HEK293 (cell line): ENCODE data around the gene SLC25A6.

Experiments
- CTCF ChIA-PET: fragments of 350-600 bp; formaldehyde crosslinking; extraction: SDS; loops from one replicate; lab custom pipeline; 2021; ENCODE audit warnings: antibody characterized with exemption; lab: Yijun Ruan, JAX
- POLR2A ChIA-PET: fragments of 300-600 bp; formaldehyde crosslinking; extraction: SDS; loops from one replicate; lab custom pipeline; 2020; ENCODE audit warnings: antibody characterized with exemption, inconsistent platforms; lab: Yijun Ruan, JAX
- H3K27ac ChIP-seq: fragments of 200-500 bp; sonication (Bioruptor generic); 2 replicates; pipeline ENCODE4 v1.5.1; 2014; ENCODE audit warnings: low read depth, low read length, control low read depth, inconsistent platforms; ENCODE audit errors: extremely low read depth
- H3K36me3 ChIP-seq, 2 experiments: fragments of 200-500 bp in 1 of 2; sonication (Bioruptor generic) in 1 of 2; 1 replicate in 1 of 2; 2 replicates in 1 of 2; pipeline ENCODE4 v1.5.1; 2014 to 2017; ENCODE audit warnings: inconsistent platforms in 2 of 2, low read length in 2 of 2; ENCODE audit not compliant: control insufficient read depth in 2 of 2, insufficient read depth in 1 of 2
- H3K4me1 ChIP-seq: fragments of 200-500 bp; sonication (Bioruptor generic); 2 replicates; pipeline ENCODE4 v1.5.1; 2014; ENCODE audit warnings: mild to moderate bottlenecking, low read length, inconsistent platforms; ENCODE audit not compliant: control insufficient read depth, insufficient read depth
- H3K4me3 ChIP-seq: 2 replicates; pipeline ENCODE4 v1.5.1; 2011; ENCODE audit warnings: low read depth, mild to moderate bottlenecking, control low read depth, low read length, moderate library complexity
- H3K9me3 ChIP-seq: fragments of 200-500 bp; sonication (Bioruptor generic); 2 replicates; pipeline ENCODE4 v1.5.1; 2014; ENCODE audit warnings: low read depth, low read length, inconsistent platforms; ENCODE audit not compliant: control insufficient read depth, insufficient read depth
- ATF2 ChIP-seq: fragments of 450-650 bp; formaldehyde crosslinking; IDR thresholded peaks from 2 replicates; pipeline ENCODE4 v1.5.1; 2016; ENCODE audit warnings: missing biosample characterization, missing genetic modification characterization, low read depth
- BCL11A ChIP-seq: fragments of 450-650 bp; formaldehyde crosslinking; IDR thresholded peaks from 2 replicates; pipeline ENCODE4 v1.5.1; 2016; ENCODE audit warnings: low read depth, missing biosample characterization, missing genetic modification characterization
- GLI2 ChIP-seq: fragments of 450-650 bp; formaldehyde crosslinking; IDR thresholded peaks from 2 replicates; pipeline ENCODE4; 2017; ENCODE audit warnings: missing biosample characterization, missing genetic modification characterization, low read depth, borderline replicate concordance
- HOXD13 ChIP-seq: sonication (generic); formaldehyde crosslinking; IDR thresholded peaks from 2 replicates; pipeline ENCODE4 v1.8.0; 2022; ENCODE audit warnings: missing genetic modification reagents, borderline replicate concordance
- KLF1 ChIP-seq: fragments of 450-650 bp; formaldehyde crosslinking; IDR thresholded peaks from 2 replicates; pipeline ENCODE4 v1.5.1; 2016; ENCODE audit warnings: missing biosample characterization, missing genetic modification characterization
- KLF9 ChIP-seq: fragments of 450-650 bp; formaldehyde crosslinking; IDR thresholded peaks from 2 replicates; pipeline ENCODE4 v1.5.1; 2016; ENCODE audit warnings: missing biosample characterization, missing genetic modification characterization, low read depth
- MYNN ChIP-seq: fragments of 450-650 bp; formaldehyde crosslinking; IDR thresholded peaks from 2 replicates; pipeline ENCODE4 v1.5.1; 2016; ENCODE audit warnings: missing biosample characterization, missing genetic modification characterization, borderline replicate concordance
- PBX3 ChIP-seq: sonication (generic); formaldehyde crosslinking; IDR thresholded peaks from 2 replicates; pipeline ENCODE4 v1.8.1; 2022; ENCODE audit warnings: mild to moderate bottlenecking, moderate library complexity, missing genetic modification reagents
- SP3 ChIP-seq: fragments of 450-650 bp; formaldehyde crosslinking; IDR thresholded peaks from 2 replicates; pipeline ENCODE4 v1.5.1; 2016; ENCODE audit warnings: missing biosample characterization, missing genetic modification characterization
- YY2 ChIP-seq: fragments of 450-650 bp; formaldehyde crosslinking; IDR thresholded peaks from 2 replicates; pipeline ENCODE4 v1.5.1; 2016; ENCODE audit warnings: missing biosample characterization, missing genetic modification characterization
- ZBTB20 ChIP-seq: fragments of 450-650 bp; formaldehyde crosslinking; IDR thresholded peaks from 2 replicates; pipeline ENCODE4 v1.5.1; 2016; ENCODE audit warnings: missing biosample characterization, missing genetic modification characterization
- ZBTB21 ChIP-seq: fragments of 450-650 bp; formaldehyde crosslinking; IDR thresholded peaks from 2 replicates; pipeline ENCODE4 v1.5.1; 2017; ENCODE audit warnings: missing biosample characterization, missing genetic modification characterization
- ZBTB26 ChIP-seq: fragments of 450-650 bp; formaldehyde crosslinking; optimal IDR thresholded peaks from 2 replicates; pipeline ENCODE3; 2016; ENCODE audit warnings: missing biosample characterization, mild to moderate bottlenecking, missing genetic modification characterization
- ZBTB44 ChIP-seq: fragments of 450-650 bp; IDR thresholded peaks from 2 replicates; pipeline ENCODE4 v1.5.1; 2018; ENCODE audit warnings: missing biosample characterization, mild to moderate bottlenecking, missing genetic modification characterization
- ZBTB8A ChIP-seq: fragments of 450-650 bp; formaldehyde crosslinking; IDR thresholded peaks from 2 replicates; pipeline ENCODE4 v1.5.1; 2016; ENCODE audit warnings: missing biosample characterization, missing genetic modification characterization
- ZFP3 ChIP-seq: fragments of 450-650 bp; formaldehyde crosslinking; IDR thresholded peaks from 2 replicates; pipeline ENCODE4 v1.5.1; 2016; ENCODE audit warnings: low read depth, missing biosample characterization, missing genetic modification characterization
- ZNF10 ChIP-seq: fragments of 450-650 bp; formaldehyde crosslinking; IDR thresholded peaks from 2 replicates; pipeline ENCODE4 v1.5.1; 2017; ENCODE audit warnings: missing biosample characterization, missing genetic modification characterization
- ZNF133 ChIP-seq: fragments of 450-650 bp; formaldehyde crosslinking; IDR thresholded peaks from 2 replicates; pipeline ENCODE4 v1.5.1; 2016; ENCODE audit warnings: missing biosample characterization, missing genetic modification characterization
- ZNF169 ChIP-seq: fragments of 450-650 bp; formaldehyde crosslinking; IDR thresholded peaks from 2 replicates; pipeline ENCODE4 v1.5.1; 2016; ENCODE audit warnings: missing biosample characterization, missing genetic modification characterization
- ZNF214 ChIP-seq: fragments of 450-650 bp; formaldehyde crosslinking; IDR thresholded peaks from 2 replicates; pipeline ENCODE4 v1.5.1; 2017; ENCODE audit warnings: missing biosample characterization, mild to moderate bottlenecking, missing genetic modification characterization, borderline replicate concordance
- ZNF239 ChIP-seq: fragments of 450-650 bp; formaldehyde crosslinking; IDR thresholded peaks from 2 replicates; pipeline ENCODE4 v1.5.1; 2016; ENCODE audit warnings: missing biosample characterization, missing genetic modification characterization
- ZNF248 ChIP-seq: fragments of 450-650 bp; formaldehyde crosslinking; IDR thresholded peaks from 2 replicates; pipeline ENCODE4 v1.5.1; 2017; ENCODE audit warnings: missing biosample characterization, missing genetic modification characterization
- ZNF341 ChIP-seq: fragments of 450-650 bp; formaldehyde crosslinking; IDR thresholded peaks from 2 replicates; pipeline ENCODE4; 2016; ENCODE audit warnings: low read depth, missing biosample characterization, missing genetic modification characterization
- ZNF48 ChIP-seq: fragments of 450-650 bp; formaldehyde crosslinking; IDR thresholded peaks from 2 replicates; pipeline ENCODE4 v1.5.1; 2016; ENCODE audit warnings: missing biosample characterization, missing genetic modification characterization
- ZNF488 ChIP-seq: fragments of 450-650 bp; formaldehyde crosslinking; IDR thresholded peaks from 2 replicates; pipeline ENCODE4 v1.5.1; 2016; ENCODE audit warnings: missing biosample characterization, missing genetic modification characterization
- ZNF529 ChIP-seq: fragments of 450-650 bp; formaldehyde crosslinking; IDR thresholded peaks from 2 replicates; pipeline ENCODE4 v1.5.1; 2017; ENCODE audit warnings: missing genetic modification characterization, missing biosample characterization; ENCODE audit not compliant: insufficient replicate concordance
- ZNF544 ChIP-seq: fragments of 450-650 bp; formaldehyde crosslinking; IDR thresholded peaks from 2 replicates; pipeline ENCODE4 v1.5.0; 2017; ENCODE audit warnings: missing biosample characterization, missing genetic modification characterization
- ZNF561 ChIP-seq: fragments of 450-650 bp; IDR thresholded peaks from 2 replicates; pipeline ENCODE4 v1.5.1; 2018; ENCODE audit warnings: missing biosample characterization, missing genetic modification characterization, borderline replicate concordance
- ZNF692 ChIP-seq: fragments of 450-650 bp; formaldehyde crosslinking; IDR thresholded peaks from 2 replicates; pipeline ENCODE4 v1.5.1; 2016; ENCODE audit warnings: missing biosample characterization, missing genetic modification characterization
- ZNF76 ChIP-seq: fragments of 450-650 bp; formaldehyde crosslinking; IDR thresholded peaks from 2 replicates; pipeline ENCODE4; 2016; ENCODE audit warnings: low read depth, missing biosample characterization, missing genetic modification characterization, borderline replicate concordance
- ZNF843 ChIP-seq: fragments of 450-650 bp; formaldehyde crosslinking; IDR thresholded peaks from 2 replicates; pipeline ENCODE4 v1.5.1; 2016; ENCODE audit warnings: missing biosample characterization, missing genetic modification characterization

Gene SLC25A6

GRCh38 chrX:1391707-1392375, at the start of gene SLC25A6:
Gene SLC25A6 (minus strand): TSS chrX:1392113. CDS start chrX:1392009, 104 bp downstream.
- H3K4me3 ChIP-seq: peak within 1 kb of the TSS; percentile 100
- H3K27ac ChIP-seq: peak within 1 kb of the TSS; percentile 99
- POLR2A ChIA-PET: no interaction called here
- no peaks in the 10 kb centered on the region for H3K9me3 ChIP-seq
- H3K4me1 ChIP-seq: peaks cover 3% of the 10 kb centered on the region
- CTCF ChIA-PET: no interaction called here
- peaks cover 47 to 70% of the 10 kb centered on the region in 2 experiments for H3K36me3 ChIP-seq
- TF ChIP-seq ZBTB21 (tag by site-specific recombination) (no peak), KLF1 (tag by site-specific recombination) (peak; percentile 55; the same call in 1 of the 2 replicates), HOXD13 (CRISPR knock-in tag) (peak; percentile 72; the same call in 1 of the 2 replicates), BCL11A (tag by site-specific recombination) (no peak), ZNF169 (no peak), ZNF48 (tag by site-specific recombination) (no peak), ZNF544 (tag by site-specific recombination) (no peak), MYNN (tag by site-specific recombination) (0 out of 2 replicates have a peak, but pooled peaks have one; percentile 57), ATF2 (tag by site-specific recombination) (no peak), YY2 (peak; percentile 44; the same call in 1 of the 2 replicates), SP3 (no peak; the same call in none of the 2 replicates), PBX3 (CRISPR knock-in tag) (peak; percentile 94; the same call in 1 of the 2 replicates), ZNF133 (tag by site-specific recombination) (no peak), ZBTB8A (tag by site-specific recombination) (peak; percentile 97), ZNF10 (tag by site-specific recombination) (0 out of 2 replicates have a peak, but pooled peaks have one; percentile 31), ZBTB20 (tag by site-specific recombination) (no peak), ZFP3 (tag by site-specific recombination) (no peak), ZNF341 (peak; percentile 87), ZNF248 (no peak), ZNF488 (tag by site-specific recombination) (no peak), GLI2 (no peak), ZBTB26 (peak; percentile 57), ZNF692 (tag by site-specific recombination) (peak; percentile 57; the same call in 1 of the 2 replicates), ZNF529 (tag by site-specific recombination) (no peak), ZNF561 (tag by site-specific recombination) (peak; percentile 11; the same call in 1 of the 2 replicates), ZBTB44 (no peak), ZNF76 (tag by site-specific recombination) (0 out of 2 replicates have a peak, but pooled peaks have one; percentile 96), ZNF214 (tag by site-specific recombination) (no peak), ZNF843 (tag by site-specific recombination) (peak; percentile 71), KLF9 (no peak), ZNF239 (tag by site-specific recombination) (0 out of 2 replicates have a peak, but pooled peaks have one; percentile 65)
